Liver (tissue), 9 donors: ENCODE data around the gene KDM5C. TPM values are rescaled to one million over a fixed set of nuclear protein-coding genes. Genes with fewer than 3 reads are reported as not detected.
A peak's percentile ranks its signal among the peaks of the same experiment; 100 is the strongest.

Experiments used
- DNase-seq: peaks from one replicate; pipeline ENCODE4 v3.0.0-alpha.2; 2017; ENCODE audit warnings: low spot score
- H3K27ac ChIP-seq, 2 donors: one replicate each; pipeline ENCODE4 v1.7.0; 2013; ENCODE audit warnings: inconsistent platforms in 2 of 2, low read length in 2 of 2, control low read depth in 1 of 2, low read depth in 1 of 2, mild to moderate bottlenecking in 1 of 2
- H3K27me3 ChIP-seq, 4 donors: one replicate each; pipeline versions ENCODE4 v1.6.1 to v1.7.0; 2013; ENCODE audit warnings: low read length in 3 of 4, inconsistent platforms in 1 of 4, mild to moderate bottlenecking in 1 of 4, moderate library complexity in 1 of 4; ENCODE audit not compliant: control insufficient read depth in 4 of 4, insufficient read depth in 4 of 4
- H3K36me3 ChIP-seq, 4 donors: one replicate each; pipeline versions ENCODE4 v1.6.1 to v1.7.0; 2013; ENCODE audit warnings: low read length in 3 of 4, mild to moderate bottlenecking in 3 of 4, low read depth in 1 of 4, moderate library complexity in 1 of 4; ENCODE audit not compliant: control insufficient read depth in 4 of 4, insufficient read depth in 3 of 4
- H3K4me1 ChIP-seq, 4 donors: one replicate each; pipeline versions ENCODE4 v1.6.1 to v1.7.0; 2013; ENCODE audit warnings: low read length in 3 of 4, mild to moderate bottlenecking in 3 of 4, moderate library complexity in 1 of 4; ENCODE audit not compliant: control insufficient read depth in 4 of 4, insufficient read depth in 4 of 4
- H3K4me3 ChIP-seq, 3 donors: one replicate each; pipeline versions ENCODE4 v1.6.1 to v1.7.0; 2013; ENCODE audit warnings: low read length in 3 of 3, control low read depth in 1 of 3, low read depth in 1 of 3, mild to moderate bottlenecking in 1 of 3
- H3K9ac ChIP-seq, 2 donors: one replicate each; pipeline ENCODE4 v1.7.0; 2013; ENCODE audit warnings: low read length in 2 of 2, mild to moderate bottlenecking in 2 of 2, moderate library complexity in 2 of 2, control low read depth in 1 of 2, low read depth in 1 of 2
- H3K9me3 ChIP-seq, 4 donors: one replicate each; pipeline versions ENCODE4 v1.6.1 to v1.7.0; 2013; ENCODE audit warnings: low read length in 3 of 4; ENCODE audit not compliant: control insufficient read depth in 4 of 4
- EGR1 ChIP-seq, 2 donors: IDR thresholded peaks; 2 replicates each; pipeline ENCODE4 v1.6.1; 2016 to 2018; ENCODE audit warnings: antibody characterized with exemption in 2 of 2, low read depth in 2 of 2
- FOXA1 ChIP-seq: IDR thresholded peaks from 2 replicates; pipeline ENCODE4 v1.6.1; 2016; ENCODE audit warnings: antibody characterized with exemption
- FOXA2 ChIP-seq: IDR thresholded peaks from 2 replicates; pipeline ENCODE4 v1.6.1; 2016; ENCODE audit warnings: antibody characterized with exemption
- GABPA ChIP-seq, 2 donors: IDR thresholded peaks in 1 of 2; conservative IDR thresholded peaks in 1 of 2; 2 replicates each; pipeline ENCODE4 v1.6.1; 2016; ENCODE audit warnings: antibody characterized with exemption in 2 of 2, mild to moderate bottlenecking in 1 of 2, moderate library complexity in 1 of 2
- HNF4A ChIP-seq, 2 donors: conservative IDR thresholded peaks; 2 replicates each; pipeline ENCODE4 v1.6.1; 2016; ENCODE audit warnings: antibody characterized with exemption in 2 of 2, mild to moderate bottlenecking in 2 of 2
- HNF4G ChIP-seq: IDR thresholded peaks from 2 replicates; pipeline ENCODE4 v1.6.1; 2016; ENCODE audit warnings: antibody characterized with exemption
- JUND ChIP-seq, 2 donors: IDR thresholded peaks; 2 replicates each; pipeline ENCODE4 v1.6.1; 2016; ENCODE audit warnings: antibody characterized with exemption in 2 of 2
- NR2F2 ChIP-seq: IDR thresholded peaks from 2 replicates; pipeline ENCODE4 v1.6.1; 2016; ENCODE audit warnings: antibody characterized with exemption
- RAD21 ChIP-seq, 2 donors: IDR thresholded peaks; 2 replicates each; pipeline ENCODE4 v1.6.1; 2016; ENCODE audit warnings: antibody characterized with exemption in 2 of 2, mild to moderate bottlenecking in 2 of 2
- REST ChIP-seq: IDR thresholded peaks from 2 replicates; pipeline ENCODE4 v1.6.1; 2016; ENCODE audit warnings: antibody characterized with exemption, mild to moderate bottlenecking
- RXRA ChIP-seq, 2 donors: IDR thresholded peaks; 2 replicates each; pipeline ENCODE4 v1.6.1; 2017 to 2018; ENCODE audit warnings: antibody characterized with exemption in 2 of 2, mild to moderate bottlenecking in 1 of 2
- SP1 ChIP-seq: IDR thresholded peaks from 2 replicates; pipeline ENCODE4 v1.6.1; 2018; ENCODE audit warnings: antibody characterized with exemption, mild to moderate bottlenecking
- TAF1 ChIP-seq: conservative IDR thresholded peaks from 2 replicates; pipeline ENCODE4 v1.6.1; 2016; ENCODE audit warnings: antibody characterized with exemption, mild to moderate bottlenecking
- YY1 ChIP-seq: IDR thresholded peaks from 2 replicates; pipeline ENCODE4 v1.6.1; 2016; ENCODE audit warnings: antibody characterized with exemption, mild to moderate bottlenecking
- ZBTB33 ChIP-seq: IDR thresholded peaks from 2 replicates; pipeline ENCODE4 v1.6.1; 2016; ENCODE audit warnings: antibody characterized with exemption
- WGBS: extraction: QIAGEN DNeasy Blood & Tissue Kit; methylation state at CpG from one replicate; pipeline ENCODE4 v1.1.7; 2013; 5-methylcytosine and 5-hydroxymethylcytosine counted together
- polyA plus RNA-seq, 2 donors: library from polyadenylated mRNA; stranded (reverse) in 1 of 2; unstranded in 1 of 2; fragments of 200-250 nt in 1 of 2; fragments of >200 nt in 1 of 2; fragmentation: Nextera tagmentation in 1 of 2; extraction: Ambion mirVana in 1 of 2; gene quantifications; one replicate each; pipeline versions ENCODE4 v1.2.1 to v1.2.3, GENCODE V29; 2013 to 2015
- total RNA-seq, 2 donors: library from RNA; depleted of rRNA; stranded (reverse); fragments of >200 nt; gene quantifications; one replicate each; pipeline ENCODE4 v1.2.3, GENCODE V29; 2014
- TF ChIP-seq, protein P1 (sequence below): IDR thresholded peaks from 2 replicates; pipeline ENCODE4 v1.6.1; 2016; ENCODE audit warnings: antibody characterized with exemption
- TF ChIP-seq, protein P2 (sequence below): fragments of 150-350 bp; IDR thresholded peaks from 2 replicates; pipeline ENCODE4 v1.5.1; 2017; ENCODE audit warnings: improper control_type of control experiment, low read depth, low read length; ENCODE audit not compliant: missing input control
- TF ChIP-seq, protein P3 (sequence below): IDR thresholded peaks from 2 replicates; pipeline ENCODE4 v1.6.1; 2016; ENCODE audit warnings: antibody characterized with exemption
- donor health status: healthy.
- donor health status: healthy.
- donor health status: healthy.
- donor health status: healthy.
- donor health status: healthy.

KDM5C gene
- total and polyA plus RNA-seq, 4 donors = 14.7 to 74.7 (median 27.0) TPM

DNA sequence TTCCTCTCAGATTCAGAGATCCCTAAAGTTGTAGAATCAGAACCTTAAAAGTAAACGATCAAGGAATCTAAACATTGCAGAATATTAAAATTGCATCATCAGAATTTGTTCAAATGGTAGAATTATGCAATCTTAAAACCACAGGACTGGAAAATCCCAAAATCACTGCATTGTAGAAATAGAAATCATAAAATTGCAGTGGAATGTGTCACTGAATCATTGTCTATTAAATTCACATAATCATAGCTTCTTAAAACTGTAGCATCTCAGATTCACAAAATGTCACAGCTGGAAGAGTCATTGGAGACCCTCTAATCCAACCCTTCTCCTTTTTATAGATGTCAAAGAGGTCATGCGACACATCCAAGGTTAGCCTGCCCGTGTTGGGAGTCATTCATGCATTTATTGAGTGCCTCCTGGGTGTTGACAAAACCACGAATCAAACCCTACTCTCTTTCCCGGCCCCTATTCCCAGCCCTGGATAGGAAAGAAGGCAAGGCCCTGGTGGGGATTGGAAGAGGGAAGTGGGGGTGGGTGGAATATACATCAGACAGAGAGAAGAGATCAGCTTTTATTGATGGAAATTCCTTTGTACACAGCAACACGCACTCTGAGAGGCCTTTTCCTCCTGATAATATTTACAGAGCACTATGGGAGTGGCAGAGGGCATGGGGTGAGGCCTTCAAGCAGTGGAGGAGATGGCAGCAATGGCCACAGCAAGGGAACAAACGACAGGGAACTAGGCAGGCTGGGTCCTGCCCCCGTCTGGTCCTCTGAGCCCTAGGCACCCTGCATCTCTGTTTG lies 41.0 kb upstream of the KDM5C start:
- H3K27me3 ChIP-seq = no peaks in the 10 kb centered on the region
- H3K9me3 ChIP-seq = no peaks in the 10 kb centered on the region
- peaks cover 0 to 2% (median 0%) of the 10 kb centered on the region in 4 donors for H3K4me1 ChIP-seq
- H3K36me3 ChIP-seq = no peaks in the 10 kb centered on the region
- H3K4me3 ChIP-seq = no peak overlapping the region
- no peak for TF ChIP-seq FOXA2
- TF ChIP-seq NR2F2 = no peak
- TF ChIP-seq, protein P1, sequence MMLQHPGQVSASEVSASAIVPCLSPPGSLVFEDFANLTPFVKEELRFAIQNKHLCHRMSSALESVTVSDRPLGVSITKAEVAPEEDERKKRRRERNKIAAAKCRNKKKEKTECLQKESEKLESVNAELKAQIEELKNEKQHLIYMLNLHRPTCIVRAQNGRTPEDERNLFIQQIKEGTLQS = peak; percentile 33
- no peak overlapping the region for H3K27ac ChIP-seq
- 67% methylated on average over 8 of the region's 8 CpGs for WGBS
- no peak for DNase-seq
- no peak overlapping the region for H3K9ac ChIP-seq

DNA sequence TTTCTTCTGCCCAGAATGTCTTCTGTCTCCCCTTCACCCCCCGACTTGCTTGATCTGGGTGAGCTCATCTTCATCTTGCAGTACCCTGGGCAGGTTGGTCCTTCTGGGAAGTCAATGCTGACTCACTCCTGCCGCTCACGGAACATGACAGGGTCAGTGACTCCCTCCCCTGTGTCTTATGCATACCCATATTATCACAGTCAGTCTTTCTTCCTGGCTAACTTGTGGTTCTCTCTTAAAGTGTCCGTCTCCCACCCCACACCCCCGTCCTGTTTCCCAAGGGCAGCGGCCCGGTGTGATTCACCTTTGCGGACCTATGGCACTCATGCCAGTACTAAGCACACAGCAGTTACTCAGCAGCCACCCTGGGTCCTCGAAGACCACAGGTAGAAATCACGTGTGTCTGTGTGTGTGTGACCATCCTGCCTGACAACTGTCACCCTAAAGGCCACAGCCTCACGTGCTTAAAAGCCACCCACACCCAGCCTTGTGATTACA lies 38.6 kb upstream of the KDM5C start:
- no peak overlapping the region for H3K9ac ChIP-seq
- H3K4me3 ChIP-seq = no peak overlapping the region
- H3K36me3 ChIP-seq = no peaks in the 10 kb centered on the region
- H3K4me1 ChIP-seq = peaks cover 0 to 2% (median 0%) of the 10 kb centered on the region in 4 donors
- WGBS = 78% methylated on average over 11 of the region's 11 CpGs
- H3K27ac ChIP-seq = no peak overlapping the region
- TF ChIP-seq RXRA (IDR thresholded peaks at IDR 0.05) (no peak), TAF1 (no peak), REST (no peak), NR2F2 (no peak), RAD21 (IDR thresholded peaks at IDR 0.05) (no peak), HNF4G (no peak), SP1 (no peak), GABPA (IDR thresholded peaks at IDR 0.05 in 1 of 2, conservative IDR thresholded peaks at IDR 0.05 in 1 of 2) (no peak), YY1 (no peak), FOXA2 (no peak), JUND (IDR thresholded peaks at IDR 0.05) (no peak), HNF4A (conservative IDR thresholded peaks at IDR 0.05) (no peak), ZBTB33 (no peak), FOXA1 (no peak), EGR1 (IDR thresholded peaks at IDR 0.05; ENCODE audit: low read depth in 2 of 2) (no peak)
- TF ChIP-seq, protein P2, sequence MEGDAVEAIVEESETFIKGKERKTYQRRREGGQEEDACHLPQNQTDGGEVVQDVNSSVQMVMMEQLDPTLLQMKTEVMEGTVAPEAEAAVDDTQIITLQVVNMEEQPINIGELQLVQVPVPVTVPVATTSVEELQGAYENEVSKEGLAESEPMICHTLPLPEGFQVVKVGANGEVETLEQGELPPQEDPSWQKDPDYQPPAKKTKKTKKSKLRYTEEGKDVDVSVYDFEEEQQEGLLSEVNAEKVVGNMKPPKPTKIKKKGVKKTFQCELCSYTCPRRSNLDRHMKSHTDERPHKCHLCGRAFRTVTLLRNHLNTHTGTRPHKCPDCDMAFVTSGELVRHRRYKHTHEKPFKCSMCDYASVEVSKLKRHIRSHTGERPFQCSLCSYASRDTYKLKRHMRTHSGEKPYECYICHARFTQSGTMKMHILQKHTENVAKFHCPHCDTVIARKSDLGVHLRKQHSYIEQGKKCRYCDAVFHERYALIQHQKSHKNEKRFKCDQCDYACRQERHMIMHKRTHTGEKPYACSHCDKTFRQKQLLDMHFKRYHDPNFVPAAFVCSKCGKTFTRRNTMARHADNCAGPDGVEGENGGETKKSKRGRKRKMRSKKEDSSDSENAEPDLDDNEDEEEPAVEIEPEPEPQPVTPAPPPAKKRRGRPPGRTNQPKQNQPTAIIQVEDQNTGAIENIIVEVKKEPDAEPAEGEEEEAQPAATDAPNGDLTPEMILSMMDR = no peak
- TF ChIP-seq, protein P1 = no peak
- TF ChIP-seq, protein P3, sequence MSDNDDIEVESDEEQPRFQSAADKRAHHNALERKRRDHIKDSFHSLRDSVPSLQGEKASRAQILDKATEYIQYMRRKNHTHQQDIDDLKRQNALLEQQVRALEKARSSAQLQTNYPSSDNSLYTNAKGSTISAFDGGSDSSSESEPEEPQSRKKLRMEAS = no peak
- H3K9me3 ChIP-seq = no peaks in the 10 kb centered on the region
- no peaks in the 10 kb centered on the region for H3K27me3 ChIP-seq
- DNase-seq = no peak
